HG02981 (cell line): ENCODE measurements around the gene ZBTB43.

Source experiments
- ATAC-seq: cut with Tn5 transposase; IDR thresholded peaks from one replicate; pipeline ENCODE4 v1.9.1; 2021; ENCODE audit warnings: mild to moderate bottlenecking, moderate library complexity; ENCODE audit not compliant: unreplicated experiment

ZBTB43 gene

GRCh38 chr9:126853667-126854066 is 48.8 kb downstream of the ZBTB43 start:
- no peak for ATAC-seq

GRCh38 chr9:126854734-126855133 is 49.9 kb downstream of the ZBTB43 start:
- no peak for ATAC-seq

- ATAC-seq, result no peak
These were observed 51.6 kb downstream of the ZBTB43 start for GRCh38 chr9:126856326-126856877.

GRCh38 chr9:126857261-126857960 is 52.6 kb downstream of the ZBTB43 start:
- no peak for ATAC-seq

GRCh38 chr9:126859111-126859510 is 54.3 kb downstream of the ZBTB43 start:
- ATAC-seq, result no peak

- ATAC-seq, result peak; percentile 59
These were observed 55.4 kb downstream of the ZBTB43 start, which contains the start of gene ZBTB34 for GRCh38 chr9:126860077-126860756. ZBTB34 (plus strand) TSS chr9:126860639; CDS start chr9:126879400, 18,761 bp downstream.

GRCh38 chr9:126860757-126861466 is 56.1 kb downstream of the ZBTB43 start:
- peak; percentile 28 for ATAC-seq

GRCh38 chr9:126861707-126862103 is 56.9 kb downstream of the ZBTB43 start:
- no peak for ATAC-seq

GRCh38 chr9:126862104-126862761 is 57.4 kb downstream of the ZBTB43 start:
- ATAC-seq, result no peak

- no peak for ATAC-seq
These were observed 59.9 kb downstream of the ZBTB43 start for GRCh38 chr9:126864771-126865170.

- ATAC-seq, result no peak
These were observed 64.5 kb downstream of the ZBTB43 start for GRCh38 chr9:126869368-126869767.

- no peak for ATAC-seq
These were observed 67.7 kb downstream of the ZBTB43 start for GRCh38 chr9:126872516-126872915.

GRCh38 chr9:126874546-126875314 is 69.9 kb downstream of the ZBTB43 start:
- ATAC-seq, result no peak

- no peak for ATAC-seq
These were observed 71.1 kb downstream of the ZBTB43 start for GRCh38 chr9:126875756-126876510.

- no peak for ATAC-seq
These were observed 71.7 kb downstream of the ZBTB43 start for GRCh38 chr9:126876531-126876930.

- no peak for ATAC-seq
These were observed 72.6 kb downstream of the ZBTB43 start for GRCh38 chr9:126877418-126877817.

GRCh38 chr9:126879288-126879687 is 74.4 kb downstream of the ZBTB43 start:
- no peak for ATAC-seq

GRCh38 chr9:126880226-126880946 is 75.5 kb downstream of the ZBTB43 start:
- ATAC-seq, result no peak

GRCh38 chr9:126880947-126881332 is 76.1 kb downstream of the ZBTB43 start:
- ATAC-seq, result no peak
